ENCODE measurements around the gene PDK4.
"Not testable (repeated sequence)": the region's sequence is repeated elsewhere in the genome, so short reads cannot be mapped to it uniquely, and the experiment has no call there.

PDK4 gene

GRCh38 chr7:95558864-95559263 is 37.5 kb downstream of the PDK4 start:
- DNase-seq = no peak

GRCh38 chr7:95556777-95557176 is 39.5 kb downstream of the PDK4 start:
- no peak for DNase-seq

GRCh38 chr7:95553939-95554338 is 42.4 kb downstream of the PDK4 start:
- no peak for DNase-seq

GRCh38 chr7:95552010-95552926 is 44.0 kb downstream of the PDK4 start:
- not testable (repeated sequence) for DNase-seq

- no peak for DNase-seq
Measured at GRCh38 chr7:95550546-95550945, 45.8 kb downstream of the PDK4 start.

- no peak for DNase-seq
Measured at GRCh38 chr7:95549818-95550529, 46.3 kb downstream of the PDK4 start.

- DNase-seq = no peak
Measured at GRCh38 chr7:95547361-95548348, 48.7 kb downstream of the PDK4 start.

- no peak for DNase-seq
Measured at GRCh38 chr7:95546647-95547046, 49.7 kb downstream of the PDK4 start.

- no peak for DNase-seq
Measured at GRCh38 chr7:95545673-95546072, 50.6 kb downstream of the PDK4 start.

GRCh38 chr7:95545007-95545615 is 51.2 kb downstream of the PDK4 start:
- DNase-seq = no peak

- no peak for DNase-seq
Measured at GRCh38 chr7:95544171-95544570, 52.1 kb downstream of the PDK4 start.

- no peak for DNase-seq
Measured at GRCh38 chr7:95543312-95543711, 53.0 kb downstream of the PDK4 start.

- DNase-seq = no peak
Measured at GRCh38 chr7:95540366-95540765, 56.0 kb downstream of the PDK4 start.

- no peak for DNase-seq
Measured at GRCh38 chr7:95539426-95539825, 56.9 kb downstream of the PDK4 start.

GRCh38 chr7:95537468-95537867 is 58.8 kb downstream of the PDK4 start:
- no peak for DNase-seq

GRCh38 chr7:95536656-95537311 is 59.5 kb downstream of the PDK4 start:
- no peak for DNase-seq

GRCh38 chr7:95535662-95536061 is 60.7 kb downstream of the PDK4 start:
- DNase-seq = no peak

- DNase-seq = no peak
Measured at GRCh38 chr7:95534796-95535195, 61.5 kb downstream of the PDK4 start.
